WI38 (cell line): ENCODE measurements around the gene THAP8.
A peak's percentile ranks its signal among the peaks of the same experiment; 100 is the strongest.

Experiments
- H3K4me3 ChIP-seq: 2 replicates; pipeline ENCODE4 v1.5.1; 2011; ENCODE audit warnings: low read depth, mild to moderate bottlenecking, control low read depth, low read length
- CTCF ChIP-seq: IDR thresholded peaks from 2 replicates; pipeline ENCODE4 v1.5.1; 2012; ENCODE audit warnings: low read depth, mild to moderate bottlenecking, control low read depth, low read length

THAP8 gene

GRCh38 chr19:36067681-36068080, 13.6 kb upstream of the THAP8 start:
- no peak for TF ChIP-seq CTCF

GRCh38 chr19:36064826-36065225, 10.7 kb upstream of the THAP8 start:
- TF ChIP-seq CTCF = no peak
- no peak overlapping the region for H3K4me3 ChIP-seq

More at GRCh38 chr19:36067681-36068080, 13.6 kb upstream of the THAP8 start:
- H3K4me3 ChIP-seq = no peak overlapping the region

GRCh38 chr19:36061367-36061766, 7.3 kb upstream of the THAP8 start:
- TF ChIP-seq CTCF = no peak

GRCh38 chr19:36060430-36060829, 6.3 kb upstream of the THAP8 start:
- TF ChIP-seq CTCF = peak; percentile 58
- no peak overlapping the region for H3K4me3 ChIP-seq

More at GRCh38 chr19:36061367-36061766, 7.3 kb upstream of the THAP8 start:
- H3K4me3 ChIP-seq = no peak overlapping the region

- no peak for TF ChIP-seq CTCF
- H3K4me3 ChIP-seq = no peak overlapping the region
These were observed 5.3 kb upstream of the THAP8 start for GRCh38 chr19:36059180-36059910.

GRCh38 chr19:36058481-36059179, 4.5 kb upstream of the THAP8 start:
- H3K4me3 ChIP-seq = no peak overlapping the region
- TF ChIP-seq CTCF = no peak
